RWPE1 (cell line): ENCODE results near the gene CIB1.
"Not testable (repeated sequence)": the region's sequence is repeated elsewhere in the genome, so short reads cannot be mapped to it uniquely, and the experiment has no call there.

Experiments used
- CTCF ChIA-PET: fragments of 350-600 bp; sonication (Branson Sonifier 250); formaldehyde crosslinking; extraction: SDS; loops from one replicate; lab custom pipeline; 2021; lab: Yijun Ruan, JAX
- POLR2A ChIA-PET: fragments of 400-600 bp; formaldehyde crosslinking; extraction: SDS; loops from one replicate; lab custom pipeline; 2020; ENCODE audit warnings: antibody characterized with exemption; ENCODE audit not compliant: low non-redundant PET; lab: Yijun Ruan, JAX
- DNase-seq: peaks from one replicate; pipeline ENCODE4 v3.0.0; 2012; ENCODE audit warnings: low spot score
- H3K27ac ChIP-seq: fragments of 450-650 bp; 2 replicates; pipeline ENCODE4 v1.5.1; 2017
- TF ChIP-seq, protein P1 (sequence below): fragments of 450-650 bp; conservative IDR thresholded peaks from 2 replicates; pipeline ENCODE4 v1.5.1; 2017; ENCODE audit warnings: low read depth, mild to moderate bottlenecking

CIB1 gene

DNA sequence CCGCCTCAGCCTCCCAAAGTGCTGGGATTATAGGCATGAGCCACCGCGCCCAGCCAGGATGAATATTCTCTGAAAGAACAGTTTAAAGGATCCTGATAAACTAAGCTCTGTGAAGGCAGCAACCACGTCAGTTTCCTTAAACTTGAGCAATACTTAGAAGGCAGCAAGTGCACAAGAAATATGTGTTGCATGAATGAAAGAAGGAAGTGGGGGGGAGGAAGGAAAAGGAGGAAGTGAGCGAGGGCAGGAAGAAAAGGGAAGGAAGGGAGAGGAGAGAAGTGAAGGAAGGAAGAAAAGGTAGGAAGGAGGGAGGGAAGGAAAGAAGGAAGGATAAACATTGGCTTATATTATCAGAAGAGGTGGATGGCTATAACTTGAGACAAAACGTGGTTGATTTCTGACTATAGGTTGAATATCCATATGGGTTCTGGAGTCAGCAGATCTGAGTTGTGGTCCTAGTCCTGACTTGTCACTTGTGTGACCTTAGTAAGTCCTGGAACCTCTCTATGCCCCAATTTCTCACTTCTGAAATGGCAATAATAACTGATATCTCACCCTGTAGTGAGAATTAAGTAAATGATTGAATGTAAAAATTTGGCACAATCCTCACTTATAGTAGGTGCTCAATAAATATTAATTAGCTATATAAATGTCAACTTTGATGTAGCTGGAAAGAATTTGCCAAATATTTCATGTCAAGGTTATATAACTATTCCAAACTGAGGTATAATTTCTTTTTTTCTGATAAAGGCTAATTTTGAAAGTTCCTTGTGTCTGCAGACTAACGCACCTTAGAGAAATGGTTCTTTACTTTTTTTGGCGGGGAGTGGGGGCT is 44.6 kb downstream of the CIB1 start:
- no peak for DNase-seq
- CTCF ChIA-PET: interaction anchor here (0.8 kb wide), 1 partner anchor 25 kb away, joined by 5 read pairs; no protein-coding TSS in a partner anchor
- TF ChIP-seq, protein P1, sequence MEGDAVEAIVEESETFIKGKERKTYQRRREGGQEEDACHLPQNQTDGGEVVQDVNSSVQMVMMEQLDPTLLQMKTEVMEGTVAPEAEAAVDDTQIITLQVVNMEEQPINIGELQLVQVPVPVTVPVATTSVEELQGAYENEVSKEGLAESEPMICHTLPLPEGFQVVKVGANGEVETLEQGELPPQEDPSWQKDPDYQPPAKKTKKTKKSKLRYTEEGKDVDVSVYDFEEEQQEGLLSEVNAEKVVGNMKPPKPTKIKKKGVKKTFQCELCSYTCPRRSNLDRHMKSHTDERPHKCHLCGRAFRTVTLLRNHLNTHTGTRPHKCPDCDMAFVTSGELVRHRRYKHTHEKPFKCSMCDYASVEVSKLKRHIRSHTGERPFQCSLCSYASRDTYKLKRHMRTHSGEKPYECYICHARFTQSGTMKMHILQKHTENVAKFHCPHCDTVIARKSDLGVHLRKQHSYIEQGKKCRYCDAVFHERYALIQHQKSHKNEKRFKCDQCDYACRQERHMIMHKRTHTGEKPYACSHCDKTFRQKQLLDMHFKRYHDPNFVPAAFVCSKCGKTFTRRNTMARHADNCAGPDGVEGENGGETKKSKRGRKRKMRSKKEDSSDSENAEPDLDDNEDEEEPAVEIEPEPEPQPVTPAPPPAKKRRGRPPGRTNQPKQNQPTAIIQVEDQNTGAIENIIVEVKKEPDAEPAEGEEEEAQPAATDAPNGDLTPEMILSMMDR: no peak
- POLR2A ChIA-PET: interaction anchor here (0.8 to 1.2 kb wide), 2 partner anchors 12 to 39 kb away, joined by 3 read pairs; partner anchors contain the start of gene SEMA4B
- peak overlapping the region; percentile 98 for H3K27ac ChIP-seq

DNA sequence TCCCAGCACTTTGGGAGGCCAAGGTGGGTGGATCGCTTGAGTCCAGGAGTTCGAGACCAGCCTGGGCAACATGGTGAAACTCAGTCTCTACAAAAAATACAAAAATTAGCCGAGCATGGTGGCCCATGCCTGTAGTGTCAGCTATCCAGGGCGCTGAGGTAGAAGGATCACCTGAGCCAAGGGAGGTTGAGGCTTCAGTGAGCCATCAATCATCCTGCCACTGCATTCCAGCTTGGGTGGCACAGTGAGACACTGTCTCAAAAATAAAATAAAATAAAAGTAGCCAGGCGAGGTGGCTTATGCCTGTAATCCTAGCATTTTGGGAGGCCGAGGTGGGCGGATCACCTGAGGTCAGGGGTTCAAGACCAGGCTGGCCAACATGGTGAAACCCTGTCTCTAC is 45.7 kb downstream of the CIB1 start:
- H3K27ac ChIP-seq: peak overlapping the region; percentile 98
- CTCF ChIA-PET, DNase-seq, POLR2A ChIA-PET: not testable (repeated sequence)

DNA sequence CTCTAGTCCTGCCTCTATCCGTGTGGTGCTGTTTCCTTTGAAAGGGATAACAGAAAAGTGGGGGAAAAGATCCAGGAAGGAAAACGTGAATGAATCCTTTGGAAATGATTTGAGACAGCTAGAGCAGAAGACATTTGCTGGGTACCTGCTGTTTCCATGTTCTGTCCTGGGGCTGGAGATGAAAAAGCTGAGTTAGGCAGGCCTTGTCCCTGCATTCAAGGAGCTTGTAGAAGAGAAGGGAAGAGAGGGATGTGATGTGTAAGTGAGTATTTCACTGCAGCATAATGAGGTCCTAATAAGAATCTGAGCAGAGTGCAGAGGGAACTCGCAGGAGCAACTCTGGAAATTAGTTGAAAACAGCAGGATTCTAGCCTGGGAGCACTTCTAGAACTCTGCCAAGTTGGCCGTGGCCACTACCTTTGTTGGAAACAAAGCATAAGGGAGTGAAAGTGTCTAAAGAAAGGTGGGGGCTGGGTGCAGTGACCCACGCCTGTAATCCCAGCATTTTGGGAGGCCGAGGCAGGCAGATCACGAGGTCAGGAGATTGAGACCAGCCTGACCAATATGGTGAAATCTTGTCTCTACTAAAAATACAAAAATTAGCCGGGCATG is 46.4 kb downstream of the CIB1 start:
- H3K27ac ChIP-seq: peak overlapping the region; percentile 98
- TF ChIP-seq, protein P1: no peak
- POLR2A ChIA-PET: interaction anchor here (0.5 to 0.6 kb wide), 2 partner anchors 17 to 47 kb away, joined by 3 to 4 read pairs; partner anchors contain the start of gene GDPGP1
- CTCF ChIA-PET: no interaction called here
- no peak for DNase-seq

DNA sequence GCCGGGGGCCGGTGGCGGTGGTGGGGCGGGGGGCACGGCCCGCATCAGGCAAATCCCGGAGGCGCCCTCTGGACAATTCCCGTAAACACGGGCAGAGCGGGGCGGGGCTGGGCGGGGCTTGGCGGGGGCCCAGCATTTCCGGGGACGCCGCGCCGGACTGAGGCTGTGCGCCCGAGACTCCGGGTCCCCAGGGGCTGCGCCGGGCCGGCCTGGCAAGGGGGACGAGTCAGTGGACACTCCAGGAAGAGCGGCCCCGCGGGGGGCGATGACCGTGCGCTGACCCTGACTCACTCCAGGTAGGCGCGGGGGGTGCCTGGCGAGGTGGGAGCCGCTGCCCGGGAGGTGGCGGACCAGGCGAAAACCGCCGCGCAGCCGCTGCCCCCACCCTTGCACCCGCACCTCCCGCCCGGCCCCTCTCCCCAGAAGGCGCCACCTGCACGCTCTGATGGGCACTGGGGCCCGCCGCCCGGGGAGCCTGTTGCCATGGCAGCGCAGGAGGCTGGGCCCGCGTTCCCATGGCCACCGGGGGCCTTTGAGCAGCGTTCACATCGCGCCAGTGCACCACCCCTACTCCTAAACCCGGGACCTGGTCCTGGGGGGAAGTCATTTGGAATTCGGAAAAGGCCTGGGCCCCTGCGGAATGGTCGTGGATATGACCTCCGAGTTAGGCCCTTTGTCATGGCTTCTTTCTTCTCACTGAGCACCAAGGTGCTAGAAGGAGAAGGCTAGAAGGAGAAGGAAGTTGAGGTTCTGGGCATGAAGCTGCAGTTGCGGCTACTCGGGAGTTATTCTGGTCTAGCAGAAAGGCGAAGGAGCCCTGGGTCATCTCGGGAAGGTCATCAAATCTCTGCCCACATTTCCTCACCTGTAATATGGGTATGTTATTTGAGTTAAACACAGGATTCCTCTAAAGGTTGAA is 48.7 kb downstream of the CIB1 start:
- POLR2A ChIA-PET: interaction anchor here (1.3 to 1.5 kb wide), 2 partner anchors 16 to 23 kb away, joined by 3 to 6 read pairs; partner anchors contain the start of gene SEMA4B
- TF ChIP-seq, protein P1: no peak
- DNase-seq: peak; percentile 78
- CTCF ChIA-PET: no interaction called here
- peak overlapping the region; percentile 98 for H3K27ac ChIP-seq

DNA sequence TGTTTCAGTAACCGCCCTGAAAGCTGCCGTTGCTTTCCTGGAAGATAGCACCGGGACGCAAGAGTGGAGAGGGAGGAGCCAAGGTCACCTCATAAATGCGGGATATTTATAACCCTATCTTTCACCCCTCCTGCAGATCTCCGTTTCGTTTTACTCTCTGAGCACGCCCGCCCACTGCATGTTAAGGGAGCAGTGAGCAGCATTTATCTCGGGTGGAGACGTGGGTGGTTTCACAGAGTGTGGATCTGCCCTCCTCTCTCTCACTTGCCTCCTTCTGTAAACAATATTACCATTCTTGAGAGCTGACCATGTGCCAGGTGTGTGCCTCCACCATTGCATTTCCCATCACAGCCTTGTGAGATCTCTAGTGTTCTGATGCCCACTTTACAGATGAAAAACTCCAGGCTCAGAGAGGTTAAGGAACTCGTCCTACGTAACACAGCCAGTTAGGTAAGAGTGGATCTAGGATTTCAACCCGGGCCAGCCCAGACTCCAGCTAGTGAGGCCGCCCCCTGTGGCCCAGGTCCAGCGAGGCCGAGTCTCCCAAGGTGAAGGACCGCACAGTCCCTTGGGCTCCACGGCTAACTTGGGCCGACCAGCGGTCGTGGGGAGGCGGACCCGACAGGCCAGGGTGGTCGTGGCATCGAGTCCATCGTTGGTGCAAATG is 49.5 kb downstream of the CIB1 start:
- TF ChIP-seq, protein P1: no peak
- ChIA-PET CTCF (interaction anchor here (0.6 kb wide), 1 partner anchor 98 kb away, joined by 4 read pairs; no protein-coding TSS in a partner anchor), POLR2A (interaction anchor here (0.5 to 1.5 kb wide), 5 partner anchors 8 to 22 kb away, joined by 3 to 6 read pairs (median 3); no protein-coding TSS in a partner anchor)
- DNase-seq: peak; percentile 83
- peak overlapping the region; percentile 98 for H3K27ac ChIP-seq

DNA sequence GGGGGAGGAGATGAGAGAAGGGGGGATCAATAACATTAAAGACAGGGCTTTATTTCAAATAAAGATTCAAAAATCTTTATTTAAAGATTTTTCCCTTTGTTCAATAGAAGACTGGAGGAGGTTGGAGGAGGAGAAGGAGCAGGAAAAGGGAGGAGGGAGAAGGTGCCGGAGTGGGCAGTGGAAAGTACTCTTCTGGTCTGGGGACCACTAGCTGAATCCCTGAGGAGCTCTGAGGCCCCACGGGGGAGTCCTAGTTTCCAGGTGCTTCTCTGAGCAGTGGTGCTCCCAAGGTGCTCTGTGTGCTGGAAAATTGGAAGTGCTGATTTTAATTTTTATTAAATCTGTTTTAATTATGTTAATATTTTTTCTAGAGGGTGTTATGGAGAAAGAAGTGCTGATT is 52.0 kb downstream of the CIB1 start:
- TF ChIP-seq, protein P1: no peak
- ChIA-PET CTCF (interaction anchor here (0.6 to 0.7 kb wide), 2 partner anchors 103 to 115 kb away, joined by 3 to 5 read pairs; no protein-coding TSS in a partner anchor), POLR2A (no interaction called here)
- no peak for DNase-seq
- peak overlapping the region; percentile 58 for H3K27ac ChIP-seq
